GM12892 (cell line): ENCODE measurements around the gene TMOD4.

Experiments used
- POLR2A ChIP-seq: IDR thresholded peaks from 2 replicates; pipeline ENCODE4 v1.6.1; 2011; ENCODE audit warnings: low read depth, low read length, control low read depth
- TAF1 ChIP-seq: IDR thresholded peaks from 2 replicates; pipeline ENCODE4 v1.6.1; 2011; ENCODE audit warnings: low read depth, mild to moderate bottlenecking, control low read depth, low read length, borderline replicate concordance

DNA sequence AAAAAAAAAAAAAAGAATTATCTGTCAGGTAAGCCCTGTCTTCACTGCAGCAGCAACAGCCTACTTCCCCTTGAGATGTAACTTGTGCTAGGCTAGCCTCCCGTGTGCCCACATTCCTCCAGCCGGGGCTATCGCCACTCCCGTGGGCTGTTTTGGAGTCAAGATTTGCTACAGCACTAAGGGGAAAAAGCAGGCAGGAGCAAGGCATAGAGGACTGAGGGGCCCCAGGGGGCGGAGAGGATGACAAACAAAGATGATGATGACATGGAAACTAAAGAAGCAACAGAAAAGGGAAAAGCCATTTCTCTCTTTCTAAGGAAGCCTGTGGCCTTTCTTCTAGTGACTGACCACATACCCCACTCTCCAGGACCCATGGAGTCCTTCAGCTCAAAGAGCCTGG, 17.5 kb downstream of the TMOD4 start:
- no peak for TF ChIP-seq POLR2A
- TF ChIP-seq TAF1 = no peak
